AG09309 (cell line): ENCODE data around the gene SOST.

Source experiments
- DNase-seq: peaks from one replicate; pipeline ENCODE4 v3.0.0-alpha.2; 2010; ENCODE audit warnings: low read depth
- H3K4me3 ChIP-seq: 2 replicates; pipeline ENCODE4 v1.5.1; 2011; ENCODE audit warnings: mild to moderate bottlenecking, low read depth, low read length, moderate library complexity; ENCODE audit not compliant: control insufficient read depth
- TF ChIP-seq, protein P1 (sequence below): IDR thresholded peaks from 2 replicates; pipeline ENCODE4 v1.5.1; 2011; ENCODE audit warnings: mild to moderate bottlenecking, low read depth, low read length, inconsistent platforms; ENCODE audit not compliant: insufficient read depth, control insufficient read depth; ENCODE audit errors: missing control alignments

SOST gene

DNA sequence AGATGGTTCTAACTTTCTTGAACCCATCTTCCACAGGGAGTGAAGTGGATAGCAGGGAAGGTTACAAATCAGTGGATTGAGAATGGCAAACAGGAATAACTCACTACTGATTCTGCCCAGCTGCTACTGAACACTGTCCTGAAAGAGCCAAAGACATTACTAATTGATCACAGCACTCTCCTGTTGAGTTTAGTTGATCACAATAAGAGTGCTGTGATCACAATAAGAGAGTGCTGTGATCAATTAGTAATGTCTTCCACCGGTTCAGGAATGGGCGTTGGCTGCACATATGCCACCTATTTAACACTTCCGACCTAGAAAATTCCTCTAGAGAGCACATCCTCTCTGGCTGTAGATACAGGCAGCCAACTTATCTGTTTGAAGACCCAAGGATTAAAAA, 33.0 kb upstream of the SOST start:
- no peak overlapping the region for H3K4me3 ChIP-seq
- TF ChIP-seq, protein P1, sequence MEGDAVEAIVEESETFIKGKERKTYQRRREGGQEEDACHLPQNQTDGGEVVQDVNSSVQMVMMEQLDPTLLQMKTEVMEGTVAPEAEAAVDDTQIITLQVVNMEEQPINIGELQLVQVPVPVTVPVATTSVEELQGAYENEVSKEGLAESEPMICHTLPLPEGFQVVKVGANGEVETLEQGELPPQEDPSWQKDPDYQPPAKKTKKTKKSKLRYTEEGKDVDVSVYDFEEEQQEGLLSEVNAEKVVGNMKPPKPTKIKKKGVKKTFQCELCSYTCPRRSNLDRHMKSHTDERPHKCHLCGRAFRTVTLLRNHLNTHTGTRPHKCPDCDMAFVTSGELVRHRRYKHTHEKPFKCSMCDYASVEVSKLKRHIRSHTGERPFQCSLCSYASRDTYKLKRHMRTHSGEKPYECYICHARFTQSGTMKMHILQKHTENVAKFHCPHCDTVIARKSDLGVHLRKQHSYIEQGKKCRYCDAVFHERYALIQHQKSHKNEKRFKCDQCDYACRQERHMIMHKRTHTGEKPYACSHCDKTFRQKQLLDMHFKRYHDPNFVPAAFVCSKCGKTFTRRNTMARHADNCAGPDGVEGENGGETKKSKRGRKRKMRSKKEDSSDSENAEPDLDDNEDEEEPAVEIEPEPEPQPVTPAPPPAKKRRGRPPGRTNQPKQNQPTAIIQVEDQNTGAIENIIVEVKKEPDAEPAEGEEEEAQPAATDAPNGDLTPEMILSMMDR: no peak
- DNase-seq: no peak

- TF ChIP-seq, protein P1: peak; percentile 30
- DNase-seq: no peak
- H3K4me3 ChIP-seq: no peak overlapping the region
These were observed 31.8 kb upstream of the SOST start for GRCh38 chr17:43790311-43790940.

- no peak overlapping the region for H3K4me3 ChIP-seq
- no peak for DNase-seq
- TF ChIP-seq, protein P1: no peak
These were observed 30.9 kb upstream of the SOST start for GRCh38 chr17:43789482-43789881.

- DNase-seq: no peak
- TF ChIP-seq, protein P1: no peak
- H3K4me3 ChIP-seq: no peak overlapping the region
These were observed 29.9 kb upstream of the SOST start for GRCh38 chr17:43788540-43788939.

GRCh38 chr17:43787728-43788127, 29.1 kb upstream of the SOST start:
- TF ChIP-seq, protein P1: no peak
- no peak for DNase-seq

DNA sequence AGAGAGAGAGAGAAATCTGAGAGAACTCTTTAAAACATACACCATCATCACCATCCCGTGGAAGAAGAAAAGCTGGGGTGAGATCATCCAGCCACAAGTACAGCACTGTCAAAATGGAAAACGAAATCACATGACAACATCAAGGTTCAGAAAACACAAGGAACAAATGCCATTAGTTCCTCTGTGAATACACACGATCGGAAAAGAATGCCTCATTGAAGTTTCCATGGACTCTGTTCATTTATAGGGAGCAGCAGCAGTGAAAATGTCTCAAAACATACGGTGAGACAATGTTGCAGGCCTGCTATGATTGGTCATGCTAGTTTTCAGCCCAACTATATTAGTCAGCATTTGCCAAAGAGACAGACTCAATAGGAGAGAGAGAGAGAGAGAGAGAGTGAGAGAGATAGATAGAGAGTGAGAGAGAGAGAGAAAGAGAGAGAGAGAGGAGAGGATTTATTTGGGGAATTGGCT, 26.1 kb upstream of the SOST start:
- TF ChIP-seq, protein P1: no peak
- H3K4me3 ChIP-seq: no peak overlapping the region
- DNase-seq: peak; percentile 72

More at GRCh38 chr17:43787728-43788127, 29.1 kb upstream of the SOST start:
- H3K4me3 ChIP-seq: no peak overlapping the region
